HEK293 (cell line): Measurements from ENCODE around the gene CNFN.

Source experiments
- CTCF ChIA-PET: fragments of 350-600 bp; formaldehyde crosslinking; extraction: SDS; loops from one replicate; lab custom pipeline; 2021; ENCODE audit warnings: antibody characterized with exemption; lab: Yijun Ruan, JAX
- POLR2A ChIA-PET: fragments of 300-600 bp; formaldehyde crosslinking; extraction: SDS; loops from one replicate; lab custom pipeline; 2020; ENCODE audit warnings: antibody characterized with exemption, inconsistent platforms; lab: Yijun Ruan, JAX
- H3K27ac ChIP-seq: fragments of 200-500 bp; sonication (Bioruptor generic); 2 replicates; pipeline ENCODE4 v1.5.1; 2014; ENCODE audit warnings: low read depth, low read length, control low read depth, inconsistent platforms; ENCODE audit errors: extremely low read depth
- H3K36me3 ChIP-seq, 2 experiments: fragments of 200-500 bp in 1 of 2; sonication (Bioruptor generic) in 1 of 2; 1 replicate in 1 of 2; 2 replicates in 1 of 2; pipeline ENCODE4 v1.5.1; 2014 to 2017; ENCODE audit warnings: inconsistent platforms in 2 of 2, low read length in 2 of 2; ENCODE audit not compliant: control insufficient read depth in 2 of 2, insufficient read depth in 1 of 2
- H3K4me1 ChIP-seq: fragments of 200-500 bp; sonication (Bioruptor generic); 2 replicates; pipeline ENCODE4 v1.5.1; 2014; ENCODE audit warnings: mild to moderate bottlenecking, low read length, inconsistent platforms; ENCODE audit not compliant: control insufficient read depth, insufficient read depth
- H3K4me3 ChIP-seq: 2 replicates; pipeline ENCODE4 v1.5.1; 2011; ENCODE audit warnings: low read depth, mild to moderate bottlenecking, control low read depth, low read length, moderate library complexity
- H3K9me3 ChIP-seq: fragments of 200-500 bp; sonication (Bioruptor generic); 2 replicates; pipeline ENCODE4 v1.5.1; 2014; ENCODE audit warnings: low read depth, low read length, inconsistent platforms; ENCODE audit not compliant: control insufficient read depth, insufficient read depth
- OVOL3 ChIP-seq: fragments of 450-650 bp; formaldehyde crosslinking; IDR thresholded peaks from 2 replicates; pipeline ENCODE4 v1.5.1; 2016; ENCODE audit warnings: missing biosample characterization, missing genetic modification characterization
- PRDM1 ChIP-seq: fragments of 450-650 bp; formaldehyde crosslinking; IDR thresholded peaks from 2 replicates; pipeline ENCODE4; 2016; ENCODE audit warnings: missing biosample characterization, missing genetic modification characterization
- YY2 ChIP-seq: fragments of 450-650 bp; formaldehyde crosslinking; IDR thresholded peaks from 2 replicates; pipeline ENCODE4 v1.5.1; 2016; ENCODE audit warnings: missing biosample characterization, missing genetic modification characterization
- ZBTB7A ChIP-seq: fragments of 450-650 bp; formaldehyde crosslinking; IDR thresholded peaks from 2 replicates; pipeline ENCODE4 v1.5.1; 2016; ENCODE audit warnings: low read depth, missing biosample characterization, missing genetic modification characterization
- ZEB2 ChIP-seq: fragments of 450-650 bp; formaldehyde crosslinking; IDR thresholded peaks from 2 replicates; pipeline ENCODE4 v1.5.1; 2016; ENCODE audit warnings: missing biosample characterization, missing genetic modification characterization
- ZFHX2 ChIP-seq: fragments of 450-650 bp; formaldehyde crosslinking; conservative IDR thresholded peaks from 2 replicates; pipeline ENCODE4 v1.5.1; 2016; ENCODE audit warnings: missing biosample characterization, missing genetic modification characterization
- ZFP37 ChIP-seq: fragments of 450-650 bp; formaldehyde crosslinking; IDR thresholded peaks from 2 replicates; pipeline ENCODE4 v1.5.1; 2016; ENCODE audit warnings: missing biosample characterization, missing genetic modification characterization
- ZFP69B ChIP-seq: fragments of 450-650 bp; formaldehyde crosslinking; IDR thresholded peaks from 2 replicates; pipeline ENCODE4 v1.5.1; 2016; ENCODE audit warnings: missing biosample characterization, missing genetic modification characterization
- ZNF114 ChIP-seq: fragments of 450-650 bp; formaldehyde crosslinking; IDR thresholded peaks from 2 replicates; pipeline ENCODE4 v1.5.0; 2017; ENCODE audit warnings: missing biosample characterization, missing genetic modification characterization
- ZNF221 ChIP-seq: fragments of 450-650 bp; formaldehyde crosslinking; IDR thresholded peaks from 2 replicates; pipeline ENCODE4 v1.5.1; 2017; ENCODE audit warnings: missing biosample characterization, missing genetic modification characterization, borderline replicate concordance
- ZNF416 ChIP-seq: fragments of 450-650 bp; formaldehyde crosslinking; IDR thresholded peaks from 2 replicates; pipeline ENCODE4 v1.5.1; 2016; ENCODE audit warnings: missing biosample characterization, missing genetic modification characterization
- ZNF629 ChIP-seq: fragments of 450-650 bp; formaldehyde crosslinking; IDR thresholded peaks from 2 replicates; pipeline ENCODE4 v1.5.1; 2017; ENCODE audit warnings: missing biosample characterization, missing genetic modification characterization
- ZNF660 ChIP-seq: fragments of 450-650 bp; IDR thresholded peaks from 2 replicates; pipeline ENCODE4 v1.5.1; 2018; ENCODE audit warnings: missing biosample characterization, mild to moderate bottlenecking, missing genetic modification characterization
- ZNF670 ChIP-seq: fragments of 450-650 bp; formaldehyde crosslinking; IDR thresholded peaks from 2 replicates; pipeline ENCODE4 v1.5.1; 2016; ENCODE audit warnings: missing biosample characterization, missing genetic modification characterization, low read depth
- ZNF785 ChIP-seq: fragments of 450-650 bp; formaldehyde crosslinking; IDR thresholded peaks from 2 replicates; pipeline ENCODE4 v1.5.1; 2016; ENCODE audit warnings: missing biosample characterization, missing genetic modification characterization
- TF ChIP-seq, protein P1 (sequence below): fragments of 450-650 bp; formaldehyde crosslinking; IDR thresholded peaks from 2 replicates; pipeline ENCODE4 v1.5.1; 2016; ENCODE audit warnings: missing biosample characterization, missing genetic modification characterization
- TF ChIP-seq, protein P2 (sequence below): fragments of 450-650 bp; formaldehyde crosslinking; IDR thresholded peaks from 2 replicates; pipeline ENCODE4 v1.5.1; 2016; ENCODE audit warnings: missing biosample characterization, missing genetic modification characterization, low read depth
- TF ChIP-seq, protein P3 (sequence below): fragments of 450-650 bp; formaldehyde crosslinking; IDR thresholded peaks from 2 replicates; pipeline ENCODE4 v1.5.1; 2017; ENCODE audit warnings: missing biosample characterization, missing genetic modification characterization
- TF ChIP-seq, protein P4 (sequence below): fragments of 450-650 bp; formaldehyde crosslinking; IDR thresholded peaks from 2 replicates; pipeline ENCODE4 v1.5.1; 2016; ENCODE audit warnings: missing biosample characterization, missing genetic modification characterization, low read depth
- TF ChIP-seq, protein P5 (sequence below): fragments of 450-650 bp; formaldehyde crosslinking; IDR thresholded peaks from 2 replicates; pipeline ENCODE4 v1.5.1; 2016; ENCODE audit warnings: missing biosample characterization, missing genetic modification characterization
- TF ChIP-seq, protein P6 (sequence below): fragments of 450-650 bp; formaldehyde crosslinking; IDR thresholded peaks from 2 replicates; pipeline ENCODE4 v1.5.1; 2016; ENCODE audit warnings: missing biosample characterization, missing genetic modification characterization

Gene CNFN

DNA sequence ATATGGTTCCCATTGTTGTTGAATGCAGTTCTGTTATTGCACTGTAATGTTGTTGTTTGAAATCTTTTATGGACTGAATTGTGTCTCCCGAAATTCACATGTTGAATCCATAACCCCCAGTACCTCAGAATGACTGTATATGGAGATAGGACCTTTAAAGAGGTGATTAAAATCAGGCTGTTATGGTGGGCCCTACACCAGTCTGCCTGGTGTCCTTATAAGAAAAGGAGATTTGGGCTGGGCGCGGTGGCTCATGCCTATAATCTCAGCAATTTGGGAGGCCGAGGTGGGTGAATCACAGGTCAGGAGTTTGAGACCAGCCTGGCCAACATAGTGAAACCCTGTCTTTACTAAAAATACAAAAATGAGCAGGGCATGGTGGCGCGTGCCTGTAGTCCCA, 45.2 kb upstream of the CNFN start:
- POLR2A ChIA-PET: interaction anchor here (1.1 kb wide), 1 partner anchor 27 kb away, joined by 3 read pairs; no protein-coding TSS in a partner anchor
- TF ChIP-seq ZFP69B (tag by site-specific recombination): peak; percentile 60; the same call in 1 of the 2 replicates
- TF ChIP-seq, protein P1, sequence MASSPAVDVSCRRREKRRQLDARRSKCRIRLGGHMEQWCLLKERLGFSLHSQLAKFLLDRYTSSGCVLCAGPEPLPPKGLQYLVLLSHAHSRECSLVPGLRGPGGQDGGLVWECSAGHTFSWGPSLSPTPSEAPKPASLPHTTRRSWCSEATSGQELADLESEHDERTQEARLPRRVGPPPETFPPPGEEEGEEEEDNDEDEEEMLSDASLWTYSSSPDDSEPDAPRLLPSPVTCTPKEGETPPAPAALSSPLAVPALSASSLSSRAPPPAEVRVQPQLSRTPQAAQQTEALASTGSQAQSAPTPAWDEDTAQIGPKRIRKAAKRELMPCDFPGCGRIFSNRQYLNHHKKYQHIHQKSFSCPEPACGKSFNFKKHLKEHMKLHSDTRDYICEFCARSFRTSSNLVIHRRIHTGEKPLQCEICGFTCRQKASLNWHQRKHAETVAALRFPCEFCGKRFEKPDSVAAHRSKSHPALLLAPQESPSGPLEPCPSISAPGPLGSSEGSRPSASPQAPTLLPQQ (tag by site-specific recombination): peak; percentile 67
- TF ChIP-seq, protein P2, sequence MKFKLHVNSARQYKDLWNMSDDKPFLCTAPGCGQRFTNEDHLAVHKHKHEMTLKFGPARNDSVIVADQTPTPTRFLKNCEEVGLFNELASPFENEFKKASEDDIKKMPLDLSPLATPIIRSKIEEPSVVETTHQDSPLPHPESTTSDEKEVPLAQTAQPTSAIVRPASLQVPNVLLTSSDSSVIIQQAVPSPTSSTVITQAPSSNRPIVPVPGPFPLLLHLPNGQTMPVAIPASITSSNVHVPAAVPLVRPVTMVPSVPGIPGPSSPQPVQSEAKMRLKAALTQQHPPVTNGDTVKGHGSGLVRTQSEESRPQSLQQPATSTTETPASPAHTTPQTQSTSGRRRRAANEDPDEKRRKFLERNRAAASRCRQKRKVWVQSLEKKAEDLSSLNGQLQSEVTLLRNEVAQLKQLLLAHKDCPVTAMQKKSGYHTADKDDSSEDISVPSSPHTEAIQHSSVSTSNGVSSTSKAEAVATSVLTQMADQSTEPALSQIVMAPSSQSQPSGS: no peak
- CTCF ChIA-PET: interaction anchor here (0.6 to 7.4 kb wide), 8 partner anchors 13 to 326 kb away, joined by 3 to 98 read pairs (median 4); no protein-coding TSS in a partner anchor

DNA sequence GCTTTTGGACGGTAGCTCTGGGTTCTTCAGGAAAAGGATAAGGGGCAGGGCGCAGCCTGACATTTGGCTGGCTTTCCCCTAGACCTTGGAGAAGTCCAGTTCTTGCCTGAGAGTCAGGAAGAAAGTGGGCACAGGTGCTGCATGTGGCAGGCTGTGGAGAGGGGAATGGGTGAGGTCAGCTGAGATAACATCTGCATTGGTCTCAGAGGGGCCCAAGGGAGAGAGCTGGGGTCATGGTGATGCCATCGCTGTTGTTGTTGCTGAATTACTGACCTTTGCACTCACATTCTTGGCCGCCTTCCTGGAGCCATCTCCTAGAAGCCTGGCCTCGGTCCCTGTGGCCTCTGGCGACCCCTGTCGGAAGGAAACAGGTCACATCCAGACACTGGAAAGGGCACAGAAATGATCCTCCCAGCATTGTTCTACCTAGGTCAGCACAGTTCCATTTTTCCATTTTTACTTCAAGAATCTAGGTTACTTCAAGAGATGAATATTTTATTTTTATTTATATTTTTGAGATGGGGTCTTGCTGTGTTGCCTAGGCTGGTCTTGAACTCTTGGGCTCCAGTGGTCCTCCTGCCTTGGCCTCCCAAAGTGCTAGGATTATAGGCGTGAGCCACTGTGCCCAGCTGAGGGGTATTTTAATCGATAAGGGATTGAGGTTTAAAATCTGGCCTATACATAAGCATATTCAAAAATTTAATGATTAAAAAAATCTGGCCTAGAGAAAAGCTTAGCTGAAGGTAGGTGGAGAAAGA, 43.6 kb upstream of the CNFN start:
- no peak overlapping the region for H3K27ac ChIP-seq
- no peak overlapping the region for H3K4me3 ChIP-seq
- H3K9me3 ChIP-seq: no peaks in the 10 kb centered on the region
- ChIA-PET CTCF (interaction anchor here (0.5 to 7.4 kb wide), 52 partner anchors 7 to 355 kb away, joined by 3 to 98 read pairs (median 4); partner anchors contain the start of gene POU2F2), POLR2A (interaction anchor here (0.6 to 1.2 kb wide), 2 partner anchors 103 to 131 kb away, joined by 3 read pairs; partner anchors contain the start of genes PAFAH1B3 and PRR19)
- no peaks in the 10 kb centered on the region for H3K36me3 ChIP-seq
- H3K4me1 ChIP-seq: peaks cover 5% of the 10 kb centered on the region; the same call in 1 of the 2 replicates
- peak; percentile 81 for TF ChIP-seq ZNF660
- 0 out of 2 replicates have a peak, but pooled peaks have one; percentile 10 for TF ChIP-seq ZFHX2 (tag by site-specific recombination)
- no peak for TF ChIP-seq ZNF114 (tag by site-specific recombination)
- TF ChIP-seq, protein P3, sequence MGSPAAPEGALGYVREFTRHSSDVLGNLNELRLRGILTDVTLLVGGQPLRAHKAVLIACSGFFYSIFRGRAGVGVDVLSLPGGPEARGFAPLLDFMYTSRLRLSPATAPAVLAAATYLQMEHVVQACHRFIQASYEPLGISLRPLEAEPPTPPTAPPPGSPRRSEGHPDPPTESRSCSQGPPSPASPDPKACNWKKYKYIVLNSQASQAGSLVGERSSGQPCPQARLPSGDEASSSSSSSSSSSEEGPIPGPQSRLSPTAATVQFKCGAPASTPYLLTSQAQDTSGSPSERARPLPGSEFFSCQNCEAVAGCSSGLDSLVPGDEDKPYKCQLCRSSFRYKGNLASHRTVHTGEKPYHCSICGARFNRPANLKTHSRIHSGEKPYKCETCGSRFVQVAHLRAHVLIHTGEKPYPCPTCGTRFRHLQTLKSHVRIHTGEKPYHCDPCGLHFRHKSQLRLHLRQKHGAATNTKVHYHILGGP: no peak
- TF ChIP-seq, protein P4, sequence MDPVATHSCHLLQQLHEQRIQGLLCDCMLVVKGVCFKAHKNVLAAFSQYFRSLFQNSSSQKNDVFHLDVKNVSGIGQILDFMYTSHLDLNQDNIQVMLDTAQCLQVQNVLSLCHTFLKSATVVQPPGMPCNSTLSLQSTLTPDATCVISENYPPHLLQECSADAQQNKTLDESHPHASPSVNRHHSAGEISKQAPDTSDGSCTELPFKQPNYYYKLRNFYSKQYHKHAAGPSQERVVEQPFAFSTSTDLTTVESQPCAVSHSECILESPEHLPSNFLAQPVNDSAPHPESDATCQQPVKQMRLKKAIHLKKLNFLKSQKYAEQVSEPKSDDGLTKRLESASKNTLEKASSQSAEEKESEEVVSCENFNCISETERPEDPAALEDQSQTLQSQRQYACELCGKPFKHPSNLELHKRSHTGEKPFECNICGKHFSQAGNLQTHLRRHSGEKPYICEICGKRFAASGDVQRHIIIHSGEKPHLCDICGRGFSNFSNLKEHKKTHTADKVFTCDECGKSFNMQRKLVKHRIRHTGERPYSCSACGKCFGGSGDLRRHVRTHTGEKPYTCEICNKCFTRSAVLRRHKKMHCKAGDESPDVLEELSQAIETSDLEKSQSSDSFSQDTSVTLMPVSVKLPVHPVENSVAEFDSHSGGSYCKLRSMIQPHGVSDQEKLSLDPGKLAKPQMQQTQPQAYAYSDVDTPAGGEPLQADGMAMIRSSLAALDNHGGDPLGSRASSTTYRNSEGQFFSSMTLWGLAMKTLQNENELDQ (tag by site-specific recombination): no peak
- TF ChIP-seq ZBTB7A (tag by site-specific recombination): no peak
- peak; percentile 39; the same call in 1 of the 2 replicates for TF ChIP-seq YY2 (tag by site-specific recombination)
- peak; percentile 68 for TF ChIP-seq PRDM1 (tag by site-specific recombination)
- TF ChIP-seq, protein P5, sequence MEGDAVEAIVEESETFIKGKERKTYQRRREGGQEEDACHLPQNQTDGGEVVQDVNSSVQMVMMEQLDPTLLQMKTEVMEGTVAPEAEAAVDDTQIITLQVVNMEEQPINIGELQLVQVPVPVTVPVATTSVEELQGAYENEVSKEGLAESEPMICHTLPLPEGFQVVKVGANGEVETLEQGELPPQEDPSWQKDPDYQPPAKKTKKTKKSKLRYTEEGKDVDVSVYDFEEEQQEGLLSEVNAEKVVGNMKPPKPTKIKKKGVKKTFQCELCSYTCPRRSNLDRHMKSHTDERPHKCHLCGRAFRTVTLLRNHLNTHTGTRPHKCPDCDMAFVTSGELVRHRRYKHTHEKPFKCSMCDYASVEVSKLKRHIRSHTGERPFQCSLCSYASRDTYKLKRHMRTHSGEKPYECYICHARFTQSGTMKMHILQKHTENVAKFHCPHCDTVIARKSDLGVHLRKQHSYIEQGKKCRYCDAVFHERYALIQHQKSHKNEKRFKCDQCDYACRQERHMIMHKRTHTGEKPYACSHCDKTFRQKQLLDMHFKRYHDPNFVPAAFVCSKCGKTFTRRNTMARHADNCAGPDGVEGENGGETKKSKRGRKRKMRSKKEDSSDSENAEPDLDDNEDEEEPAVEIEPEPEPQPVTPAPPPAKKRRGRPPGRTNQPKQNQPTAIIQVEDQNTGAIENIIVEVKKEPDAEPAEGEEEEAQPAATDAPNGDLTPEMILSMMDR (tag by site-specific recombination): peak; percentile 53; the same call in 1 of the 2 replicates
- TF ChIP-seq OVOL3 (tag by site-specific recombination): no peak
- TF ChIP-seq, protein P6, sequence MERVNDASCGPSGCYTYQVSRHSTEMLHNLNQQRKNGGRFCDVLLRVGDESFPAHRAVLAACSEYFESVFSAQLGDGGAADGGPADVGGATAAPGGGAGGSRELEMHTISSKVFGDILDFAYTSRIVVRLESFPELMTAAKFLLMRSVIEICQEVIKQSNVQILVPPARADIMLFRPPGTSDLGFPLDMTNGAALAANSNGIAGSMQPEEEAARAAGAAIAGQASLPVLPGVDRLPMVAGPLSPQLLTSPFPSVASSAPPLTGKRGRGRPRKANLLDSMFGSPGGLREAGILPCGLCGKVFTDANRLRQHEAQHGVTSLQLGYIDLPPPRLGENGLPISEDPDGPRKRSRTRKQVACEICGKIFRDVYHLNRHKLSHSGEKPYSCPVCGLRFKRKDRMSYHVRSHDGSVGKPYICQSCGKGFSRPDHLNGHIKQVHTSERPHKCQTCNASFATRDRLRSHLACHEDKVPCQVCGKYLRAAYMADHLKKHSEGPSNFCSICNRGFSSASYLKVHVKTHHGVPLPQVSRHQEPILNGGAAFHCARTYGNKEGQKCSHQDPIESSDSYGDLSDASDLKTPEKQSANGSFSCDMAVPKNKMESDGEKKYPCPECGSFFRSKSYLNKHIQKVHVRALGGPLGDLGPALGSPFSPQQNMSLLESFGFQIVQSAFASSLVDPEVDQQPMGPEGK (tag by site-specific recombination): peak; percentile 43; the same call in 1 of the 2 replicates
- TF ChIP-seq ZFP37: peak; percentile 52; the same call in 1 of the 2 replicates
- TF ChIP-seq ZNF785: no peak
- TF ChIP-seq ZEB2 (tag by site-specific recombination): peak; percentile 62
- no peak for TF ChIP-seq ZNF221
- 0 out of 2 replicates have a peak, but pooled peaks have one; percentile 19 for TF ChIP-seq ZNF629
- no peak for TF ChIP-seq ZNF670 (tag by site-specific recombination)
- no peak for TF ChIP-seq ZNF416 (tag by site-specific recombination)

More for the DNA sequence above, 45.2 kb upstream of the CNFN start:
- Histone ChIP-seq H3K9me3 (no peaks in the 10 kb centered on the region), H3K4me1 (peaks cover 5% of the 10 kb centered on the region; the same call in 1 of the 2 replicates), H3K4me3 (no peak overlapping the region), H3K27ac (no peak overlapping the region), H3K36me3 (no peaks in the 10 kb centered on the region)
